ENCODE results near the gene COL4A4.

The COL4A4 gene

DNA sequence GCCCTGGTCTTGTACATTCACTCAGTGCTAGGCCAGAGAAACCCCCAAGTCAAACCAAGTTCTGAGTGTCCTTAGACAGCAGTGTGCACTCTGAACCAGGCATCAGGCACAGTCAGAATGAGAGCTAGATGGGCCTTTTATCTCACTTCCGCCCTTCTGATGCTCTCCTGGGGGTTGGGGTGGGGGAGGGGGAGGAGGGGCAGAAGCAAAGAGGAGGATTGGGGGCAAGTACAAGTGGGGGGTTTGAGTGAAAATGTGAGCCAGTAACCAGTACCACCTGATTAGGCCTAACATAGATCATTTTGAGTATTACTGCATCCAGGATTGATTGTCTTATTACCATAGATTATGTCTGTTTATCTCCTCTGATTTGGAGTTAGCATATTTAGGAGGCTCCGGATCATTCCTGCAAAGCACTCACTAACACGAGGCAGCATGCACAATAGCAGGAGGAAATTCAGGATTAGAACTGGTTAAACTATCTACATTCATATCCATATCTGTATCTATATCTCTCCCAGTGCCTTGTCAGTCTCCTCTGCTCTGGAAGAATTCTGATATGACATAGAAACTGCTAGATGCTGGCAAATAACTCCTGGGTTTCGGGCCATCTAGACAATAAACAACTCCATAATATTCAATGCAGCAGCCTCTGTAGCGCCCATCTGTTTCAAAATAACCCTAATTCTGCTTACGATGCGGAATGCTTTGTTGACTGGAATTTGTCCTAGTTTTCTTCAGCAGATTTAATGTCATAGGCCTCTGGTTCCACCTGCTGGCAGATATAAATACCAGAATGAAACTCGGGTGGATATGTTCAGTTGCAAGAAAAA, 179.0 kb downstream of the COL4A4 start:
- no peak for DNase-seq (ENCODE audit: low read depth in 2 of 2, low spot score in 1 of 2)

- DNase-seq (ENCODE audit: low read depth in 2 of 2, low spot score in 1 of 2): no peak
Measured at GRCh38 chr2:226983895-226984749, 179.9 kb downstream of the COL4A4 start.

DNA sequence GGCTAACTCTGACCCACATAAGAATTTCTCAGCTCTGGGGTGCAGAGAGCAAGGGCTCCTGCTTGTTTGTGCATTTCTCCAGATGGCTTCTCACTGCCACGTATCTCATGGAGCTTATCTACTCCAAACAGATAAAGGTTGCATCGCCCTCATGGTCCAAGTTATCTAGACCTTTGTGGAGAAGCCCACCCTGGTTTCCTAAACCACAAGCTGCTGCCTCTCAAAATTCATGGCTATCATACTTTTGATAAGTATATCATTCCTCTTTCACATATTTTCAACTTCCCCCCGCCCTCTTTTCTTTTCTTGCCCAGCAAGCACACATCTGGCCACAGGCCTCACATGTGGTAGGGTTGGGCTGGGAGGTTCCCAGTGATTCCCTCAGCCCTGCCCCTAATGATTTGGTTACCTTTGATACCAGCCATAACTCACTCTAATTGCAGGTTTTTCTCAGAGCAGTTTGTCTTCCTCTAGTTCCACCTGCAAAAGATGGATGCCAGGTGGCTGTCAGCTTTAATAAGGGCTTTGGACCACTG, 182.1 kb downstream of the COL4A4 start:
- DNase-seq (ENCODE audit: low read depth in 2 of 2, low spot score in 1 of 2): no peak

DNA sequence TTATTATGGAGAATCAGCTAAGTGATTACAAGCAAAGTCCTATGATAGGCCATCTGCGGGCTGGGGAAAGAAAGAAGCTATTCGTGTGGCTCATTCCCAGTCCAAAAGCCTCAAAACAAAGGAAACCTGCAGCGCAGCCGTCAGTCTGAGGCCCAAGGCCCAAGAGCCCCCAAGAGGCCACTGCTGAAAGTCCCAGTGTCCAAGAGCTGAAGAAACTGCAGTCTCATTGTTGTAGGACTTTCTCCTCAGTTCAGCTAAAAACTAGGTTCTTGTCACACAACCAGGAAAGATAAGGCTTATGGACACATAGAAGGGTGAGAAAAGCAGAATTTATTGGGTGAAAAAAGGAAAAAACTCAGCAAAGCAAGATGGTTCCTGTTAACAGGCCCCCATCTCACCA, 185.0 kb downstream of the COL4A4 start:
- DNase-seq (ENCODE audit: low read depth in 2 of 2, low spot score in 1 of 2): no peak

GRCh38 chr2:226978300-226978699, 185.7 kb downstream of the COL4A4 start:
- no peak for DNase-seq (ENCODE audit: low read depth in 2 of 2, low spot score in 1 of 2)

- DNase-seq (ENCODE audit: low read depth in 2 of 2, low spot score in 1 of 2): no peak
Measured at GRCh38 chr2:226977775-226978190, 186.2 kb downstream of the COL4A4 start.

DNA sequence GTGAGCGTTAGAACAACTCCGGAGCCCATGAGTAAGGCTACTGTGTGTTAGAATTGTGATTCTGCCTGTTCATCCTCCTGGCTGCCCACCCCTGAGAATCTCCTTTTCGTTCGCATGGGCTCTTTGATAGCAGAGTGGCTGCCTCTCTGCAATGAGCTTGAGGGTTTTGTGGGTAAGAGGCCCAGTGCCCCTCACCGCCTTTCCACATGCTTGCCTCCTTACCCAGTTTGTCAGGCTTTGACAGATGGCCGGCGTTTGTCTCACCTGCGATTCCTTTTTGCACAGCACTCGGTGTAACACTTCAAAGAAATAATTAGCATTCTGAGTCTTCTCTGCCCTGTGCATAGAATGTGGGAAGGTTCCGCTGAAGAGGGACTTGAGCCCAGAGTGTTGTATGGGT, 190.2 kb downstream of the COL4A4 start:
- no peak for DNase-seq (ENCODE audit: low read depth in 2 of 2, low spot score in 1 of 2)

DNA sequence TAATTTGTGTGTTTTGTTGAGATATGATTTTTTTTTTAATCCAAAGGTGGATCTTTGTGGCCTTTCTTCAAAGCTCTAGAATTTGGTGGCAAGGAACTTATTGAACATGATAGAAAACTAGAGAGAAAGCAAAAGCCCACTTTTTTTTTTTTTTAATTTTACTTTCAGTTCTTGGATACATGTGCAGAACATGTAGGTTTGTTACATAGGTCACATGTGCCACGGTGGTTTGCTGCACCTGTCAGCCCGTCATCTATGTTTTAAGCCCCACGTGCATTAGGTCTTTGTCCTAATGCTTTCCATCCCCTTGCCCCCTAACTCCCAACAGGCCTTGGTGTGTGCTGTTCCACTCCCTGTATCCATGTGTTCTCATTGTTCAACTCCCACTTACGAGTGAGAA, 192.2 kb downstream of the COL4A4 start:
- no peak for DNase-seq (ENCODE audit: low read depth in 2 of 2, low spot score in 1 of 2)

DNA sequence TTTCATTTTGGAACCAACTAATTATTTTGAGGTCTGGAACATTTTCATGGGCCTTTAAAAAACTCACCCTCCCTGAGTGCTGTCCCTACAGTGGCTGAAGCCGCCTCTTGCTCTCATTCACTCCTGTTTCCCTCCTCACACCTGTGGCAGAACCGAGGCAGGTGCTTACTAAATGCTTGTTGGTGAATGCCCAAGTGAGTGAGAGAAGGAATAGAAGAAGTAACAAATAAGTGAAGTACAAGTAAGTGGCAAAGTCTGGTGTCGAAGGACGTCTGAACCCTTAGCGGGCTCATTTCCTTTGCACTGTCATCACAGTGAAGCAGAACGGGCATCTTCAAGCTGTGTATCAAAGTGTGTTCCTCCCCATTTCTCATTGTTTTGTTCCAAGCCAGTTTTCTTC, 192.9 kb downstream of the COL4A4 start:
- DNase-seq (ENCODE audit: low read depth in 2 of 2, low spot score in 1 of 2): no peak

- no peak for DNase-seq (ENCODE audit: low read depth in 2 of 2, low spot score in 1 of 2)
Measured at GRCh38 chr2:226970362-226970761, 193.6 kb downstream of the COL4A4 start.

- DNase-seq (ENCODE audit: low read depth in 2 of 2, low spot score in 1 of 2): no peak
Measured at GRCh38 chr2:226969417-226970080, 194.5 kb downstream of the COL4A4 start.

DNA sequence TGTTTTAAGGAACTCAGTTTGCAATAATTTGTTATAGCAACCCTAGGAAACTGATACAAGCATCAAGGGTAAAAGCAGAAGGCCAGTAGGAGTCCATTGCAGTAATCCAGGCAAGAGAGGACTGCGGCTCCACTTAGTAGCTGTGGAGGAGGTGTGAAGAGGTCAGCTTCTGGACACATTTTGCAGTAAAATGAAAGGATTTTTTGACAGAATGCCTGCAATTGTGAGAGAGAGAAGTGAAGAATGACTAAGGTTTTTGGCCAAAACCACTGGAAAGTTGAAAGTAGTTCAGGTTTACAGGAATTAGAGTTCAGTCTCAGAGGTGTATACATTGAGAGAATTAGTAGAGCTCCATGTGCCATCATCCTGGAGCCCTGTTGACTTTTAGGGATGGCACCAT, 198.6 kb downstream of the COL4A4 start:
- no peak for DNase-seq (ENCODE audit: low read depth in 2 of 2, low spot score in 1 of 2)

GRCh38 chr2:226963528-226963927, 200.5 kb downstream of the COL4A4 start:
- DNase-seq (ENCODE audit: low read depth in 2 of 2, low spot score in 1 of 2): no peak

DNA sequence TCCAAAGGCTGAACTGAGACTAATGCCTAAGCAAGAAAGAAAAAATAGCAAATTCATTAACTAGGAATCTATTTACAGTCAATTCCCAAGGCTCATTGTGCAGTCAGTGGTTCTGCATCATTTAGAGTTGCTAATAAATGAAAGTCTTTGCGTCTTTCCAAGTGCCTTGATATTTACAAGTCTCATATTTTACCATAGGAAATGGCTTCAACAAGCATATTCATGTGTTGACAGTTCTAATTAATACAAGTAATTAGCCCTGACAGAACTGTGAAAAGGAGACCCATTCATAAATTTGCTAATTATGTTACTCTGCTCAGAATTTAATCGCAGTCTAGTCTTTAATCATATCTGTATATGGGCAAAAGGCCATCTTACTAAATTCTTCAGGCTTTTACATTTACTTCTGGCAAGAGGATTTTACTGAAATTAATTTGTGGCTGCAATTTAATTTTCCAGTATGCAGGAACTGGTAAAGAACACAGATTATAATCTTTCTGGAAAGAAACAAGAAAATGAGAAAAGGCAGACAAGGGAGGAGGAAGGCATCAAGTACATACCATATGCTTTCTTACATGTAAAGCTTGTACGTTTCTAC, 201.7 kb downstream of the COL4A4 start:
- DNase-seq (ENCODE audit: low read depth in 2 of 2, low spot score in 1 of 2): no peak

DNA sequence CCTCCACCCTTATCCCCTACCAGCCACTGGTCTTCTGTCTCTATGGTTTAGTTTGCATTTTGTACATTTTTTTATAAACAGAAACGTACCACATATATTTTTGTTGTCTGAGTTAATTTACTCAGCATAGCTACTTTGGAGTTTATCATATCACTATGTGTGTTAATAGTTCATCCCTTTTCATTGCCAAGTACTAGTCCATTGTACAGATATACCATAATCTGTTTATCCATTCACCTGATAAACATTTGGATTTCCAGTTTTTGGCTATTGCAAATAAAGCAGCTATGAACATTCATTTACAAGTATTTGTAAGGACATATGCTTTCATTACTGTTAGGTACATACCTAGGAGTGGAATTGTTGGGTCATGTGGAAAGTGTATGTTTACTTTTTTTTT, 204.6 kb downstream of the COL4A4 start:
- no peak for DNase-seq (ENCODE audit: low read depth in 2 of 2, low spot score in 1 of 2)

GRCh38 chr2:226956659-226957058, 207.3 kb downstream of the COL4A4 start:
- DNase-seq (ENCODE audit: low read depth in 2 of 2, low spot score in 1 of 2): no peak

GRCh38 chr2:226953826-226954225, 210.2 kb downstream of the COL4A4 start:
- DNase-seq (ENCODE audit: low read depth in 2 of 2, low spot score in 1 of 2): no peak

DNA sequence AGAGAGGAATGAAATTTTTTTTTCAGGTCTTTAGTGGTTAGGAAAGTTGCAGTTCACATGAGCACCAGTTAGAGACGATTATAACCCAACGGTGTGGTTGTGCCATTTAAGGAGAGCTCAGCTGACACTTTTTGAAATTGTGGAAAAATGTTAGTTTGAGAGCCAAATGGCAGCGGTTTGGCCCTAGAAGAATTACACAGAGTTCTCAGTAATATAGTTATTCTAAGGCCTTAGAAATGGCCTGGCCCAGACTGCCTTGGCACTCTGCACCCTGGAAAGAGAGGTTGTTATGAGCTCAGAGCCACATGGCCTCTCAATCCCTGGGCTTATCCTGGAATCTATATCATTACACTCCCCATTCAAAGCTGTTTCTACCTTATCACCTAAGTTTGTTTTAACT, 210.8 kb downstream of the COL4A4 start:
- no peak for DNase-seq (ENCODE audit: low read depth in 2 of 2, low spot score in 1 of 2)

All from stimulated activated CD8-positive, alpha-beta memory T cell treated with anti-CD3 and anti-CD28 coated beads, Interleukin-4, amount 100 ng/mL, for 4 hours (primary cell).